NCI-H128 (cell line): ENCODE results near the gene LGI4.

Experiments
- DNase-seq: peaks from one replicate; lab custom pipeline; 2025; ENCODE audit not compliant: unreplicated experiment; lab: John Stamatoyannopoulos, UW

The LGI4 gene

GRCh38 chr19:35134601-35135242 lies at the start of gene LGI4:
LGI4 (minus strand) TSS chr19:35135059; CDS start chr19:35134680, 379 bp downstream.
- no peak for DNase-seq

- no peak for DNase-seq
Observed at GRCh38 chr19:35184267-35184666, 49.4 kb upstream of the LGI4 start.

- no peak for DNase-seq
Observed at GRCh38 chr19:35181387-35181786, 46.5 kb upstream of the LGI4 start.

- no peak for DNase-seq
Observed at GRCh38 chr19:35179830-35180229, 45.0 kb upstream of the LGI4 start.

GRCh38 chr19:35178701-35179100 lies 43.8 kb upstream of the LGI4 start:
- no peak for DNase-seq

GRCh38 chr19:35177377-35178274 lies 42.8 kb upstream of the LGI4 start:
- no peak for DNase-seq

GRCh38 chr19:35176181-35176570 lies 41.3 kb upstream of the LGI4 start:
- no peak for DNase-seq

GRCh38 chr19:35174226-35174625 lies 39.4 kb upstream of the LGI4 start:
- no peak for DNase-seq

- DNase-seq, result no peak
Observed at GRCh38 chr19:35171730-35172129, 36.9 kb upstream of the LGI4 start.

GRCh38 chr19:35170359-35171061 lies 35.7 kb upstream of the LGI4 start:
- DNase-seq, result no peak

GRCh38 chr19:35169221-35169995 lies 34.5 kb upstream of the LGI4 start:
- no peak for DNase-seq

GRCh38 chr19:35168196-35168595 lies 33.3 kb upstream of the LGI4 start:
- no peak for DNase-seq

- no peak for DNase-seq
Observed at GRCh38 chr19:35167251-35168119, 32.6 kb upstream of the LGI4 start.

- DNase-seq, result no peak
Observed at GRCh38 chr19:35166100-35167063, 31.5 kb upstream of the LGI4 start.

- DNase-seq, result no peak
Observed at GRCh38 chr19:35165200-35166058, 30.6 kb upstream of the LGI4 start.

GRCh38 chr19:35164418-35164817 lies 29.6 kb upstream of the LGI4 start:
- no peak for DNase-seq

GRCh38 chr19:35162471-35163326 lies 27.8 kb upstream of the LGI4 start:
- no peak for DNase-seq
